Measurements from ENCODE around the gene PPP1R3F. TPM values are rescaled to one million over a fixed set of nuclear protein-coding genes. Genes with fewer than 3 reads are reported as not detected.

PPP1R3F gene
- 4.7 and 6.2 TPM in 2 replicates for total RNA-seq

GRCh38 chrX:49269767-49270248, at the start of gene PPP1R3F:
TSS of gene PPP1R3F (plus strand) at chrX:49269793. CDS start at chrX:49269870, 77 bp downstream.

GRCh38 chrX:49233176-49233575, 36.4 kb upstream of the PPP1R3F start, which contains the start of gene CACNA1F:
TSS of gene CACNA1F (minus strand) at chrX:49233340. CDS start at chrX:49233309, 31 bp downstream.

GRCh38 chrX:49264460-49264859, 5.1 kb upstream of the PPP1R3F start, which contains the start of gene FOXP3:
TSS of gene FOXP3 (minus strand) at chrX:49264710. CDS start at chrX:49258505, 6,205 bp downstream.

GRCh38 chrX:49303346-49303745, 33.8 kb downstream of the PPP1R3F start, which contains the start of gene GAGE10:
TSS of gene GAGE10 (plus strand) at chrX:49303646. CDS start at chrX:49304860, 1,214 bp downstream.

GRCh38 chrX:49321737-49322136, 52.1 kb downstream of the PPP1R3F start, which contains the start of gene GAGE12J:
TSS of gene GAGE12J (plus strand) at chrX:49322037. CDS start at chrX:49323194, 1,157 bp downstream.

GRCh38 chrX:49331282-49331681, 61.7 kb downstream of the PPP1R3F start, which contains the start of gene GAGE13:
TSS of gene GAGE13 (plus strand) at chrX:49331582. CDS start at chrX:49332738, 1,156 bp downstream.

Other genes starting within 250 kb of the PPP1R3F start
- gene TFE3, start 226.4 kb upstream of the PPP1R3F start, total RNA-seq, result 41.7 and 45.1 TPM in 2 replicates
- 6.3 and 11.5 TPM in 2 replicates for gene CCDC120, start 210.8 kb upstream of the PPP1R3F start, total RNA-seq
- 16.3 and 19.3 TPM in 2 replicates for gene PRAF2, start 195.8 kb upstream of the PPP1R3F start, total RNA-seq
- gene WDR45, start 189.9 kb upstream of the PPP1R3F start, total RNA-seq, result 23.1 and 34.7 TPM in 2 replicates
- 21.4 and 22.3 TPM in 2 replicates for gene GPKOW, start 146.1 kb upstream of the PPP1R3F start, total RNA-seq
- gene MAGIX, start 107.0 kb upstream of the PPP1R3F start, total RNA-seq, result 1.7 and 4.5 TPM in 2 replicates
- gene PLP2, start 97.9 kb upstream of the PPP1R3F start, total RNA-seq, result 97.5 and 130 TPM in 2 replicates
- 33.0 and 34.0 TPM in 2 replicates for gene PRICKLE3, start 83.4 kb upstream of the PPP1R3F start, total RNA-seq
- 0.14 and 0.51 TPM in 2 replicates for gene SYP, start 69.6 kb upstream of the PPP1R3F start, total RNA-seq
- gene CACNA1F, start 36.5 kb upstream of the PPP1R3F start, total RNA-seq, result under 0.01 TPM in 1 of 2 replicates, not detected in the other
- gene CCDC22, start 34.3 kb upstream of the PPP1R3F start, total RNA-seq, result 21.3 and 24.3 TPM in 2 replicates
- gene FOXP3, start 5.1 kb upstream of the PPP1R3F start, total RNA-seq, result not detected in 2 replicates
- not detected in 2 replicates for gene GAGE10, start 33.9 kb downstream of the PPP1R3F start, total RNA-seq
- gene GAGE12J, start 52.2 kb downstream of the PPP1R3F start, total RNA-seq, result not detected in 2 replicates
- gene GAGE13, start 61.8 kb downstream of the PPP1R3F start, total RNA-seq, result not detected in 2 replicates

Measured in airway epithelial cell (primary cell).